GM23248 (cell line): ENCODE data around the gene SLC12A4. TPM values are rescaled to one million over a fixed set of nuclear protein-coding genes. Genes with fewer than 3 reads are reported as not detected.
A peak's percentile ranks its signal among the peaks of the same experiment; 100 is the strongest.

Source experiments
- DNase-seq: peaks from one replicate; pipeline ENCODE4 v3.0.0-alpha.2; 2015
- H2AFZ ChIP-seq: fragments of 200-600 bp; sonication (generic); 2 replicates; pipeline ENCODE4 v1.6.1; 2016; ENCODE audit warnings: antibody characterized with exemption
- H3F3A ChIP-seq: fragments of 200-600 bp; sonication (generic); 2 replicates; pipeline ENCODE4 v1.6.1; 2016; ENCODE audit warnings: mild to moderate bottlenecking, antibody characterized with exemption, mixed run types; ENCODE audit not compliant: insufficient read depth
- H3K27ac ChIP-seq: fragments of 200-600 bp; sonication (generic); 2 replicates; pipeline ENCODE4 v1.5.1; 2016; ENCODE audit warnings: mild to moderate bottlenecking
- H3K27me3 ChIP-seq: fragments of 200-600 bp; sonication (generic); replicated peaks from 2 replicates; pipeline ENCODE4 v1.6.1; 2016; ENCODE audit warnings: mild to moderate bottlenecking; ENCODE audit not compliant: insufficient read depth
- H3K36me3 ChIP-seq: fragments of 200-600 bp; sonication (generic); 2 replicates; pipeline ENCODE4 v1.6.1; 2016; ENCODE audit warnings: low read depth, mild to moderate bottlenecking
- H3K4me1 ChIP-seq: fragments of 200-600 bp; sonication (generic); 2 replicates; pipeline ENCODE4 v1.6.1; 2016; ENCODE audit warnings: mild to moderate bottlenecking; ENCODE audit not compliant: insufficient read depth
- H3K4me2 ChIP-seq: fragments of 200-600 bp; sonication (generic); one replicate; pipeline ENCODE4 v1.6.1; 2016; ENCODE audit warnings: mild to moderate bottlenecking; ENCODE audit not compliant: unreplicated experiment
- H3K4me3 ChIP-seq: fragments of 200-600 bp; sonication (generic); 2 replicates; pipeline ENCODE4 v1.5.1; 2016; ENCODE audit warnings: mild to moderate bottlenecking
- H3K79me2 ChIP-seq: fragments of 200-600 bp; sonication (generic); 2 replicates; pipeline ENCODE4 v1.6.1; 2016; ENCODE audit warnings: mild to moderate bottlenecking; ENCODE audit not compliant: insufficient read depth
- H3K9ac ChIP-seq: fragments of 200-600 bp; sonication (generic); 2 replicates; pipeline ENCODE4 v1.6.1; 2016; ENCODE audit warnings: mild to moderate bottlenecking
- H3K9me2 ChIP-seq: fragments of 200-600 bp; sonication (generic); 2 replicates; pipeline ENCODE4 v1.6.1; 2016; ENCODE audit warnings: mixed run types, mild to moderate bottlenecking, moderate library complexity; ENCODE audit not compliant: insufficient read depth
- H3K9me3 ChIP-seq: fragments of 200-600 bp; sonication (generic); one replicate; pipeline ENCODE4 v1.6.1; 2017; ENCODE audit warnings: low read depth
- H4K20me1 ChIP-seq: fragments of 200-600 bp; sonication (generic); 2 replicates; pipeline ENCODE4 v1.6.0; 2016; ENCODE audit not compliant: insufficient read depth
- EZH2 ChIP-seq: fragments of 200-600 bp; sonication (generic); IDR thresholded peaks from 2 replicates; pipeline ENCODE4 v1.6.1; 2018; ENCODE audit warnings: antibody characterized with exemption, mild to moderate bottlenecking; ENCODE audit not compliant: insufficient read depth, poor library complexity, severe bottlenecking
- EZH2phosphoT487 ChIP-seq: fragments of 200-600 bp; sonication (generic); IDR thresholded peaks from 2 replicates; pipeline ENCODE4 v1.6.1; 2018; ENCODE audit warnings: antibody characterized with exemption, moderate library complexity, mild to moderate bottlenecking, low read depth; ENCODE audit not compliant: insufficient read depth
- WGBS, 2 experiments: methylation state at CpG; one replicate each; pipeline ENCODE4 v1.1.6; 2015 to 2017; ENCODE audit warnings: low lambda C conversion rate in 2 of 2, low coverage in 1 of 2; ENCODE audit errors: missing lambda C conversion rate in 2 of 2; 5-methylcytosine and 5-hydroxymethylcytosine counted together
- in situ Hi-C: fragments of 300-500 bp; cut with MboI; formaldehyde crosslinking; loops from 2 replicates; pipeline ENCODE4 v1.15.0; 2020
- polyA plus RNA-seq: library from polyadenylated mRNA; unstranded; fragments of >200 nt; fragmentation: Nextera tagmentation; extraction: Ambion mirVana; gene quantifications from 2 replicates; pipeline ENCODE4 v1.2.1, GENCODE V29; 2016
- total RNA-seq: library from RNA; depleted of rRNA; stranded (reverse); fragments of >200 nt; shearing (Covaris generic); gene quantifications from 2 replicates; pipeline ENCODE4 v1.2.3, GENCODE V29; 2014

SLC12A4 gene
- total and polyA plus RNA-seq, 2 experiments from 2014 or later: 63.0 to 101 TPM

DNA sequence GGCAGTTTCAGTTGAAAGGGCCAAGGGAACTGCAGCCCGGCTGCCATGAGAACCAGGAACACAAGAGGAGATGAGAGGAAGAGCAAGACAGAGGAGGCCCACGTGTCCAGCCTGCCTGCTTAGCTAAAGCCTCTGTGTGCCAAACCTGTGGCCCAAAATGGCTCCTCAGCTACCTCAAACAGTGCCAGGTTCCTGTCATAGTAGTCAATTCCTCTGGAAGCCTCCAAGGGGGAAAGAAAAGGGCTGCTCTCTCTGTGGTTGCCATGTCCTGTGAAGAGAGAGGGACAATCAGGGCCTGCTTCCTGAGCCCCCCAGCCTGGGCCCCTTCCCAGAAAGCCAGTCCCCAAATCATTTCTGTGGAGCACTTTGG lies 5.2 kb downstream of the SLC12A4 start:
- Histone ChIP-seq H4K20me1 (0 out of 2 replicates have a peak, but pooled peaks cover 3% of the 10 kb centered on the region), H3K9ac (no peak overlapping the region), H3K27me3 (no peaks in the 10 kb centered on the region), H3K27ac (no peak overlapping the region), H3K36me3 (peaks cover 29% of the 10 kb centered on the region), H3F3A (peaks cover 16% of the 10 kb centered on the region), H3K79me2 (peaks cover 98% of the 10 kb centered on the region), H3K4me2 (no peak overlapping the region), H3K4me3 (no peak overlapping the region), H2AFZ (no peak overlapping the region), H3K9me3 (no peaks in the 10 kb centered on the region), H3K9me2 (no peaks in the 10 kb centered on the region), H3K4me1 (peaks cover 40% of the 10 kb centered on the region)
- 61 to 63% methylated on average over 2 of the region's 2 CpGs for WGBS, 2 experiments
- TF ChIP-seq EZH2 (no peak), EZH2phosphoT487 (no peak)
- no peak for DNase-seq
- in situ Hi-C loops: no loop called here

DNA sequence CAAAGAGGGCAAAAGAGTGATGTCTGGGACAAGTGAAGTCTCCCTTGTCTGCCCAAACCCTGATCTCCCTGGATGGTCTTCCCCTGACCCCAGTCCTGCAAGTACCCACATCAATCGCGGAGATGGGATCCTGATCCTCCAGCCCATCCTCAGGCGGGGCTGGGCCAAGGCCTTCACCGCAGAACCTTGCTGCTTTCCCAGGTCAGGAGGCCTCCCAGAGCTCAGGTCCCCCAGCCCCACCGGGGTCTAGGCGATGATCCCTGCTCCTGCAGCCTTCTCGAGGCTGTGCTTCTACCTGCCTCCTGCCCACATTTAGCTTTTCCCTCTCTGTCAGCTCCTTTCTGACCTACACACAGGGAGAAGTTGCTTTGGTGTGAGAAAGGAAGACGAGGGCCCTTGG lies 6.3 kb downstream of the SLC12A4 start:
- Histone ChIP-seq H4K20me1 (0 out of 2 replicates have a peak, but pooled peaks cover 3% of the 10 kb centered on the region), H3K36me3 (peaks cover 30% of the 10 kb centered on the region), H3K4me1 (peaks cover 38% of the 10 kb centered on the region), H2AFZ (no peak overlapping the region), H3K27ac (no peak overlapping the region), H3K9me2 (no peaks in the 10 kb centered on the region), H3K4me2 (no peak overlapping the region), H3K79me2 (peaks cover 100% of the 10 kb centered on the region), H3F3A (peaks cover 16% of the 10 kb centered on the region), H3K9ac (no peak overlapping the region), H3K9me3 (no peaks in the 10 kb centered on the region), H3K4me3 (no peak overlapping the region), H3K27me3 (no peaks in the 10 kb centered on the region)
- in situ Hi-C loops: no loop called here
- WGBS, 2 experiments: 98% methylated on average over 8 of the region's 8 CpGs
- no peak for DNase-seq
- TF ChIP-seq EZH2phosphoT487 (no peak), EZH2 (no peak)

DNA sequence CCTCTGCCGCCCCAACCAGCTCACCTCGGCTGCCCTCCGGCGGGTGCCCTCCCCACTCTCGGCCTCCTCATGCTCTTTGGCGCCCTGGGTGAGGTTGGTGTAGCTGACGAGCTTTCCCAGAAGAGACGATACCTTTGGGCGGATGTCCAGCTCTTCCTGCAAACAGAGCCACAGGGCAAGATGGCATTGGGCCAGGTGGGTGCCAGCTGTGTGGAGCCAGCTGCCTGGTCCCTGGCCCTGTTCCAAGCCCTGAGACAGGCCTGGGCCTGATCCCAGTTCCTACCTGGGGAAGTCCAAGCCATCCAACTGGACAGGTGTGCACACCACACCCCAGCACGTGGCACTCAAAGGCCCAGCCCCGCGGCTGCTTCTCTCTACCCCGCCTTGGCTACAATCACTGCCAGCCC lies 6.9 kb downstream of the SLC12A4 start:
- Histone ChIP-seq H3K9me2 (no peaks in the 10 kb centered on the region), H3K27ac (no peak overlapping the region), H3K4me3 (no peak overlapping the region), H2AFZ (no peak overlapping the region), H3K79me2 (peaks cover 100% of the 10 kb centered on the region), H3K9me3 (no peaks in the 10 kb centered on the region), H3F3A (peaks cover 16% of the 10 kb centered on the region), H3K9ac (no peak overlapping the region), H3K36me3 (peaks cover 30% of the 10 kb centered on the region), H3K4me2 (no peak overlapping the region), H4K20me1 (0 out of 2 replicates have a peak, but pooled peaks cover 3% of the 10 kb centered on the region), H3K27me3 (no peaks in the 10 kb centered on the region), H3K4me1 (peaks cover 33% of the 10 kb centered on the region)
- DNase-seq: no peak
- TF ChIP-seq EZH2: no peak
- TF ChIP-seq EZH2phosphoT487: no peak
- in situ Hi-C loops: no loop called here
- WGBS, 2 experiments: 93 to 94% methylated on average over 13 of the region's 13 CpGs

DNA sequence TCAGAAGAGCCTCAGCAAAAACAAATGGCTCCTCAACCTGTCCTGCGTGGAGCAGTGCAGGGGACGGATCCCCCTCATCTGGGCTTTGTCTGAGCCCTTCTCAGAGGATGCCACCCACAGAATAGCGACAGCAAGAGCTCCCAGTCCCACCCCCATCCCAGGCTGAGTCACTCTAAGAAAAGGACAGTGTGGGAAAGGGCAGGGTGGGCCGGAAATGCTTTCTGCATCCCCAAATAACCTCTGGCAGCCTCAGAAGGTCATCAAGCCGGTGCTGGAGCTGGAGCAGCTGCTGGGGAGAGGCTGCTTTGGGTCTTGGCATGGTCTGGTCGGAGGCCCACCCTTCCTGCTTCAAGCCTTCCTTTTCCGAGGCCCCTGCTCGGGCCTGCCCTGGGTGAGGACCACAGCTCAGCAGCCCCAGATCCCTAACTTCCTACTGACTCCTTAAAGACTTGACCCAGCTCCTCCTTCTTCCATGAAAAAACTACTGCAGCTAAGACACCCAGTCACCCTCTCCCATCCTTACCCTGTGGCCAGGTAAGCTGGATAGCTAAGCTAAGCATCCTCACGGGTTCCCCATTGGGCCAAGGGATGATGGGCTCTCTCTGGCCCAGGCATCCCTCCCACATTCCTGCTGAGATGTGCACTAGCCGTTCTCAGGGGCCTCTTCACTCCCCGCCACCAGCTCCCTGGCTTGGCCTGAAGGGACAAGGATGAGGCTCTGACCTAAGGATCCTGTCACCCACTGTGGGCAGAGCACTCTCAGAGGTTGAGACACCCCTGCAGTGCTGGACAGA lies 8.7 kb downstream of the SLC12A4 start:
- Histone ChIP-seq H3K4me3 (no peak overlapping the region), H2AFZ (no peak overlapping the region), H3K4me1 (peaks cover 21% of the 10 kb centered on the region), H3K36me3 (peaks cover 42% of the 10 kb centered on the region), H3K9ac (peak overlapping the region; percentile 55), H3K27ac (peak overlapping the region; percentile 64), H3K27me3 (no peaks in the 10 kb centered on the region), H3K9me3 (no peaks in the 10 kb centered on the region), H4K20me1 (0 out of 2 replicates have a peak, but pooled peaks cover 2% of the 10 kb centered on the region), H3F3A (peaks cover 12% of the 10 kb centered on the region; the same call in 1 of the 2 replicates), H3K9me2 (no peaks in the 10 kb centered on the region), H3K79me2 (peaks cover 91% of the 10 kb centered on the region), H3K4me2 (peak overlapping the region; percentile 40)
- WGBS, 2 experiments: 32 to 33% methylated on average over 10 to 11 of the region's 11 CpGs
- TF ChIP-seq EZH2 (no peak), EZH2phosphoT487 (no peak)
- in situ Hi-C loops: no loop called here
- peak; percentile 90 for DNase-seq
